ENCODE data around the gene TNFRSF8. TPM values are rescaled to one million over a fixed set of nuclear protein-coding genes. Genes with fewer than 3 reads are reported as not detected.
A peak's percentile ranks its signal among the peaks of the same experiment; 100 is the strongest.

TNFRSF8 gene
- total and polyA plus RNA-seq, 10 donors: 1.3 to 7.6 (median 2.0) TPM

DNA sequence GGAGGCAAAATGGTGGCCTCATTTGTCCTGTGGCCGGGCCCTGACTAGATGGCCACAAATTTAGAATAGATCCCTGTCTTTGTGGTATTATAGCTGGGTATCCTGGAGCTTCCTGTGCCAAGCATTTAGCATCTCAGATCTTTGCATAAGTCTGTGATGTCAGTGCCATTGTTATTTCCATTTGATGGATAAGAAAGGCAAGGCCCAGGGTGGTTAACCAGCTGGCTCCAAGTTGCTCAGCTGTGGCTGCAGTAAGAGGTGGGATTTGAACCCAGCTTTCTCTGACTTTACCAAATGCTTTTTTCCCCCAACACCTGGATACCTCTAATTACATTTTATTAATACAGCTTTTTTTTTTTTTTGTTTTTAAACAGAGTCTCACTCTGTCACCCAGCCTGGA, 11.7 kb upstream of the TNFRSF8 start:
- 84 to 100% (median 92%) methylated on average over 1 of the region's 1 CpG for WGBS, 5 donors
- Histone ChIP-seq H3K36me3 (no peaks in the 10 kb centered on the region), H3K4me1 (peaks cover 0 to 36% (median 24%) of the 10 kb centered on the region in 6 donors), H3K9me3 (no peaks in the 10 kb centered on the region), H3K4me3 (no peak overlapping the region), H3K27me3 (replicated peaks in 1 of 7) (peaks cover 0 to 11% (median 0%) of the 10 kb centered on the region in 7 donors), H3K27ac (no peak overlapping the region)
- no peak for DNase-seq
- intact Hi-C loops (cut with DNase I; ENCODE audit: low total_unique reads): no loop called here
- TF ChIP-seq POLR2AphosphoS5 (IDR thresholded peaks at IDR 0.05) (no peak), POLR2A (IDR thresholded peaks at IDR 0.05) (no peak)
- TF ChIP-seq, protein P1, sequence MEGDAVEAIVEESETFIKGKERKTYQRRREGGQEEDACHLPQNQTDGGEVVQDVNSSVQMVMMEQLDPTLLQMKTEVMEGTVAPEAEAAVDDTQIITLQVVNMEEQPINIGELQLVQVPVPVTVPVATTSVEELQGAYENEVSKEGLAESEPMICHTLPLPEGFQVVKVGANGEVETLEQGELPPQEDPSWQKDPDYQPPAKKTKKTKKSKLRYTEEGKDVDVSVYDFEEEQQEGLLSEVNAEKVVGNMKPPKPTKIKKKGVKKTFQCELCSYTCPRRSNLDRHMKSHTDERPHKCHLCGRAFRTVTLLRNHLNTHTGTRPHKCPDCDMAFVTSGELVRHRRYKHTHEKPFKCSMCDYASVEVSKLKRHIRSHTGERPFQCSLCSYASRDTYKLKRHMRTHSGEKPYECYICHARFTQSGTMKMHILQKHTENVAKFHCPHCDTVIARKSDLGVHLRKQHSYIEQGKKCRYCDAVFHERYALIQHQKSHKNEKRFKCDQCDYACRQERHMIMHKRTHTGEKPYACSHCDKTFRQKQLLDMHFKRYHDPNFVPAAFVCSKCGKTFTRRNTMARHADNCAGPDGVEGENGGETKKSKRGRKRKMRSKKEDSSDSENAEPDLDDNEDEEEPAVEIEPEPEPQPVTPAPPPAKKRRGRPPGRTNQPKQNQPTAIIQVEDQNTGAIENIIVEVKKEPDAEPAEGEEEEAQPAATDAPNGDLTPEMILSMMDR (IDR thresholded peaks at IDR 0.05 in 8 of 11, conservative IDR thresholded peaks at IDR 0.05 in 3 of 11): no peak

DNA sequence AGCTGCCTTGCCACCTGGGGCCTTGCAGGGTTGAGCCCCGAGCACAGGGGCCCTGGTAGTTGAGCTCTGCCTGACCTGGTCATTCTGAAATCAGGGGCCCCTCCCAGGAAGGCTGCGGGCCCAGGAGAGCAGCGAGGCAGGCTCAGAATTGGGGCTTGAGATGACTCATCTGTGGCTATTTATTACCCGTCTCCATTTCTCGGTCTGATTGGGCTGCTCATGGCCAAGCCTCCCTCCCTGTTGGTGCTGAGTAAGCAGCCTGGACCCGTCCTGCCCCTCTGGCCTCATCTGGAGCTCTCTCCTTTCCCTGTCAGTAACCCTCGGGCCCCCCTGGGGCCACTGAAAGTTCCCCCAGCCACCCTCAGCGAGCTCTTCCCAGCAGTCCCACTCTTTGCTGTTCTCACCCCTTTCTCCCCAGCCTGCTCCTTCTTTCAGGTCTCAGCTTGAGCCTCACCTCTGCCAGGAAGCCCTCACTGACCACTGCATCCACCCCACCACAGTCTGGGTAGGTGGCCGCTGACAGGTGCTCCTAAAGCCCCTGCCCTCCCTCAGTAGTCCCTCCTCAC, 11.0 kb upstream of the TNFRSF8 start:
- peaks cover 0 to 29% (median 16%) of the 10 kb centered on the region in 6 donors for H3K4me1 ChIP-seq
- H3K36me3 ChIP-seq: no peaks in the 10 kb centered on the region
- H3K27ac ChIP-seq: no peak overlapping the region
- H3K9me3 ChIP-seq: no peaks in the 10 kb centered on the region
- H3K27me3 ChIP-seq (replicated peaks in 1 of 7): peaks cover 0 to 11% (median 0%) of the 10 kb centered on the region in 7 donors
- intact Hi-C loops (cut with DNase I; ENCODE audit: low total_unique reads): no loop called here
- H3K4me3 ChIP-seq: no peak overlapping the region
- TF ChIP-seq, protein P1 (IDR thresholded peaks at IDR 0.05 in 8 of 11, conservative IDR thresholded peaks at IDR 0.05 in 3 of 11): no peak
- no peak for TF ChIP-seq POLR2A (IDR thresholded peaks at IDR 0.05)
- no peak for TF ChIP-seq POLR2AphosphoS5 (IDR thresholded peaks at IDR 0.05)
- WGBS, 5 donors: 16 to 27% (median 20%) methylated on average over 9 of the region's 9 CpGs
- no peak for DNase-seq

DNA sequence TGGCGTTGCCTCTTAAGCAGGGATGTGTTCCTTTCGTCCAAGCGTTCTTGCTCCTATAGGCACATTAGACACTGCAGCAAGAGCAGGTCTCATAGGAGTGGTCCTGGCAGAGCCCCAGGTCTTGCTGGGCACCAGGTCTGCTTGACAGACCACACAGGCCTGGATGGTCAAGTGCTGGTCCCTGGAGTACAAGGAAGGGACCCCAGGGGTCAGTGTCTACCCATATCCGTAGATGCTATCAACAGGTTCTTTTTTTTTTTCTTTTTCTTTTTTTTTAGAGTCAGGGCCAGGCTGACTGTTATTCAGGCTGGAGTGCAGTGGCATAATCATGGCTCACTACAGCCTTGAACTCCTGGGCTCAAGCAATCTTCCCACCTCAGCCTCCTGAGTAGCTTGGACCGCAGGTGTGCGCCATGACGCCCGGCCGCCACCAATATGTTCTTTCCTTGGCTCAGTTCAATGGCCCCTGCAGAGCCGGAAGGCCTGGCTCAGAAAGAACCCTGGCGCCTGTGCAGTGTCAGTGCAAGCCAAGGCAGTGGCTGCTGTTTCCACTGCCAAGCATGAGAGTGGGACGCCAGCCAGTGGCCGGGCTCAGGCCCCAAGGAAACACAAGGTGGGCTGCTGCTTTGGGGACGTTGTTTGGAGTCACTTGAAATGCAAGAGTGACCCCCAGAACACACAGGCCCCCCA, 10.0 kb upstream of the TNFRSF8 start:
- no peak for TF ChIP-seq POLR2A (IDR thresholded peaks at IDR 0.05)
- TF ChIP-seq, protein P1 (IDR thresholded peaks at IDR 0.05 in 8 of 11, conservative IDR thresholded peaks at IDR 0.05 in 3 of 11): no peak
- TF ChIP-seq POLR2AphosphoS5 (IDR thresholded peaks at IDR 0.05): no peak
- Histone ChIP-seq H3K27ac (no peak overlapping the region), H3K36me3 (no peaks in the 10 kb centered on the region), H3K9me3 (no peaks in the 10 kb centered on the region), H3K4me1 (peaks cover 0 to 18% (median 10%) of the 10 kb centered on the region in 6 donors), H3K4me3 (no peak overlapping the region), H3K27me3 (replicated peaks in 1 of 7) (peaks cover 0 to 2% (median 0%) of the 10 kb centered on the region in 7 donors)
- intact Hi-C loops (cut with DNase I; ENCODE audit: low total_unique reads): no loop called here
- peak; percentile 65 for DNase-seq
- 74 to 88% (median 84%) methylated on average over 7 to 14 of the region's 14 CpGs for WGBS, 5 donors

DNA sequence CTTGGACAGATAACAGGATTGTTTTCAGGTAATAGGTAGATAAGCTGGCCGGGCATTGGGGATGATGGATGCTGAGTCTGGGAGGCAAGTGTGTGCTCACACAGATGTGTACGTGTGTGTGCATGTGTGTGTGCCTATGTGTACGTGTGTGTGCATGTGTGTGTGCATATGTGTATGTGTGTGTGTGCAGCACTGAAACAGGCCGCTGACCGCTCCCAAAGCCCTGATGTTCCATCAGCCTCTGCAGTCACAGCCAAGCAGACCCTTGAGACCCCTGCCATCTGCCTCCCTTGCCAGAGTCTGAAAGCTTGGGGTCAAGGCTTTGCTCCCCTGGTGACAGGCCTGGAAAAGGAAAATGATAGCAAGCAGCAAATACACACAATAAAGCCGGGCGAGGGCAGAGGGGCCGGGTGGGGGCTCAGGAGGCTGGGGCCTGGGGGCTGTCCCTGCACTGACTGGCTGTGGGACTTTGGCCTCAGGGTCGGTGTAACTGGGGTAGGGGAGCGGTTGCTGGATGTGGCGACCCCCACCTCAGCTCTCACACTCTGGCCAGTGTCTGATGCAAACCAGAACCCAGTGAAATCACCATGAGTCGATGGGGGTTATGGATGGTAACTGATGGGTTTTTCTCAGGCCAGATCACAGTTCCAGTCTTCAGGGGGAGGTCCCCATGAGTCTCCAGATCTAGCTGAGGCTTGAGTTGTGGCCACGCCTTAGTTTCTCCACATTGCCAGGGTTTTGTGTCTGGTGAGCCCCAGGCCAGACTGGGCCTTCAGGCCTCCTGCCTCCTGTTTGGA, 9.2 kb upstream of the TNFRSF8 start:
- DNase-seq: no peak
- TF ChIP-seq POLR2AphosphoS5 (IDR thresholded peaks at IDR 0.05) (no peak), POLR2A (IDR thresholded peaks at IDR 0.05) (no peak)
- TF ChIP-seq, protein P1 (IDR thresholded peaks at IDR 0.05 in 8 of 11, conservative IDR thresholded peaks at IDR 0.05 in 3 of 11): no peak
- 68 to 90% (median 81%) methylated on average over 12 to 13 of the region's 13 CpGs for WGBS, 5 donors
- Histone ChIP-seq H3K27me3 (replicated peaks in 1 of 7) (no peaks in the 10 kb centered on the region), H3K36me3 (no peaks in the 10 kb centered on the region), H3K4me3 (no peak overlapping the region), H3K4me1 (peaks cover 0 to 15% (median 10%) of the 10 kb centered on the region in 6 donors), H3K9me3 (no peaks in the 10 kb centered on the region), H3K27ac (no peak overlapping the region)
- intact Hi-C loops (cut with DNase I; ENCODE audit: low total_unique reads): no loop called here

Data from spleen (tissue), 11 donors.